Dedifferentiated amniotic fluid mesenchymal stem cell (primary cell): Measurements from ENCODE around the gene TCIRG1.

Source experiments
- DNase-seq: peaks from one replicate; pipeline ENCODE4 v3.0.0-alpha.2; 2016; ENCODE audit errors: extremely low spot score

Gene TCIRG1

DNA sequence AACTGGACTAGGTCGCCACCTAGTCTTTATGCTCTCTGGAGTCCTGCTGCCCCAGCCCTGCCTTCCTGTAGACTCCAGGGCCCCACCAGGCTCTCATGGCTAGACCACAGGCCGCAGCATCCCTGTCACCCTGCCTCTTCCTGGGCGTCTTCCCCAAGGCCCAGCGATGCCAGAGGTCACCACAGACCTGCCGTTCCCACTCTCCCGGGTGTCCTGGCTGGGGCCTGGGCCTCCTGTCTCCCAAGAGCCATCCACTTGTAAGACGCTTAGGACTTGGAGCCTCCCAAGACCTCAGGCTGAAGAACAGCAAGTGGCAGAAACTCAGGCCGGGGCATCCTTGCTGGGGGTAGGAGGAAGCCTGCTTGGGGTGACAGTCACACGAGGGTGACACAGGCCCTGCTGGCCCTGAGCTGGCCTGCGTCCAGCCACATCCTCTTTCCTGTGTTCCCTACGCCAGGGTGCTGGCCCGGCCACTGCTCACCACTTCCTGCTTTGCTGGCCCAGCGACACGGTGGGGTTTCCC lies 2.0 kb upstream of the TCIRG1 start:
- DNase-seq = no peak

DNA sequence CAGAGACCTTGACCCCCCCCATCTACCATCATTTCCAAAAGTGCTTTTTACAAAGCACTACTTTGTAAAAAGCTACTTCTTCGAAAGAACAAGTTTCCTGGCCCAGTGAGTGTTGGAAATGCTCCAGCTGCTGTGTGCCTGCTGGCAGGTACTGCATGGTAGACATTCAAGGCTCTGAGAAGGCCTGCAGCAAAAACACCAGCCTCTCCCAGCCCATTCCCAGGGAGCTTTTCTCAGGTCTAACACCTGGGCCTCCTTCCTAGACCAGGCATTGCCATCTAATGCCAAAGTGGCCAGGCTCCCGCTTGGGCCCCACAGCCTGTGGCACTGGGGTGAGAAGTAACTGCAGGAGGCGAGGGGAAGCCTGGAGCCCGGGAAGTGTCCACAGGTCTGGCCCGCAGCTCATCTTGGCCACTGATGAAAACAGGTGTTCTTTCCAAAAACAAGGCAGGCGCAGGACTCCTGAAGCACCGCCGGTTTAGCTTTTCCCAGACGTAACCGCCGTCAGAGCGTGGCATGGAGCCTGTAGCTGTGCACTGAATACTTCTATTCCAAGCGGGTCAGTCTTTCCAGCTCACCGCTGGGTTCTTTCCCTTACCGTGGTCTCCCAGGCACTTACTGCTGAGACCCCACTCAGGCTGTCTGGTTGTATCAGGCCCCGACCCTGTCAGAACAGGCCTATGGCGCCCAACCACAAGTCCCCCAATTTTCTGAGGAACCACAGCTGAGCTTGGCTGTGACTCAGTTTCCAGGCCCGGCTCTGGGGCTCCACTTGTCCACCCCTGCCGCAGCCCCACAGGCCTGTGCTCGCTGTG lies 1.2 kb upstream of the TCIRG1 start:
- no peak for DNase-seq

DNA sequence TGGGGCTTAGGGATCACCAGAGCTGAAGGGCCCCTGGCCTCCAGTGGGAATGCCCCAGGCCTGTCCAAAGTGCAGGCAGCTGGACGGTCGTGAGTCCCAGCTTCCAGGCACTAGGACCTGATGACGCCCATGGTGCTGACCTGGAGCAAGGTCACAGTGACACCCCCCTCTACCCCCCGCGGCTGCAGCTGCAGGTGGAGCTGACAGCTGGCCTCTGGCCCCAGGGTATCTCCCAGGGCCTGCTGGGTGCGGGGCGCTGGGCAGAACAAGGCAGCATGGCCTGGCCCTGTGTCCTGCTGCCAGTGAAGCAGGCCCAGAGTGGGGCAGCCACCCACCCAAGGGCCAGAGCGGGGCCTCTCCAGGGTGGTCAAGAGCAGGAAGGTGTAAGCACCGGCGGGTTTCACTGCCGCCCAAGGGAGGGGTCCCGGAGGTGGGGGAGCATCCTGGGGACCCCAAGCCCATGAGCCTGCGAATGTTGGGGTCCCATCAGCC lies 553 bp upstream of the TCIRG1 start:
- DNase-seq = no peak

DNA sequence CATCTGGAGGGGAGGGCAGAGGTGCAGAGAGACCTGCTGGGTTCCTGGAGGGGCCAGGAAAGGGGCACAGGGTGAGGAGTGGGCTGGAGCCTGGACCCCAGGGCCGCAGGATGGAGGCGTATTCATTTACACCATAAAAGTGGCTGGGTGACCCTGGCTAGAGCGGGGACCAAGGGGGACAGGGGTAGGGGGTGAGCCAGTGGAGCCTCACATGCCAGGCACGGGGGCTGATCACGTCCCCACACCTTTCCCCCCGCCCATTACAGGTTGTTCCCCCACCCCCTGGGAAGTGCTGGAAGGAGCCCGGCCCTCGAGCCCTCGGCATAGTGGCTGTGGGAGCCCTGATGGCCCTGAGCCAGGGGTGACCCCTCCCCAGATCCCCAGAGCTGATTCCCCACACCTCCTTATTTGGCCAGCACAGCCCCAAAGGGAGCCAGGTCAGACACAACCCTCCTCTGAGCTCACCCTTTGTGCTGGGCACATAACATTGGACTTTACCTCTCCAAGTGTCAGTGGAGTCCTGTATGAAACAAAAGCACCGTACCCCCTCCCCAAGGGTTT lies 781 bp downstream of the TCIRG1 start:
- no peak for DNase-seq

DNA sequence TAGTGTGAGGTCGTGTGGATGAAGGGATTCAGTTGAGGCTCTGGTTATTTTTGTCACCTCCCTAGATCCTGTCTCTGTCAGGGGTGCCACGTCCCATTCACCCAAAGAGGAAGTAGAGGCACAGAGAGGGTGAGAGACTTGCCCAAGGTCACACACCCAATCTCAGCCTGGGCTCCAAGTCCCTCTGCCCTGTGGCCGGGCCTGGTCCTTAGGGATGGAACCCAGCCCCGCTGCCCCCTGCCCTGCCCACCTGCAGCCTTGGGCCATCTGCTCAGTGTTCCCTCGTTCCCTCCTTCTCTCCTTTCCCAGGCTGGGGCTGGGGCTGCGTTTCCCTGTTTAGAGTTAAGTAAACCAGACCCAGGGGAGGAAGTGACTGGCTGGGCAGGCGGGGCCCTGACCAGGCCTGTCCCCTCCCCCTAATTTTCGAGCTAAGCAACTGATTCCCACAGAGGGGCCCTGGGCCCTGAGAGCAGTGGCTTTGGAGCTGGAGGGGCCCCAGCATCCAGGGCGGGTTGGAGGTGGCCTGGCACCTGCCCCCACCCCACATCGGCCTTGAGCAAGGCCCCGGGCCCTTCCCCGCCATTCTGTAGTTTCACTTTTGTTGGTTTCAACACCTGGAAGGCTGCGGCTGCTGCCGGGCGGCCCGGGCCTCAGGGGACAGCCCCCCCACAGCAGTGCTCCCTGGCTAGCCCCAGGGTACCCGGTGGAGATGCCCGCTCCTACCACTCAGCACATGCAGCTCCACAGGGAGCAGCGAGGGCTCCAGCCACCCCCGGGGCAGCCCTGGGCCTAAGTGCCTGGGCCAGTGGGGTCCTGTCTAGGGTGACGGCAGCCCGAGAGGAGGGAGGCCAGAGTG lies 1.5 kb downstream of the TCIRG1 start:
- DNase-seq = peak; percentile 34

DNA sequence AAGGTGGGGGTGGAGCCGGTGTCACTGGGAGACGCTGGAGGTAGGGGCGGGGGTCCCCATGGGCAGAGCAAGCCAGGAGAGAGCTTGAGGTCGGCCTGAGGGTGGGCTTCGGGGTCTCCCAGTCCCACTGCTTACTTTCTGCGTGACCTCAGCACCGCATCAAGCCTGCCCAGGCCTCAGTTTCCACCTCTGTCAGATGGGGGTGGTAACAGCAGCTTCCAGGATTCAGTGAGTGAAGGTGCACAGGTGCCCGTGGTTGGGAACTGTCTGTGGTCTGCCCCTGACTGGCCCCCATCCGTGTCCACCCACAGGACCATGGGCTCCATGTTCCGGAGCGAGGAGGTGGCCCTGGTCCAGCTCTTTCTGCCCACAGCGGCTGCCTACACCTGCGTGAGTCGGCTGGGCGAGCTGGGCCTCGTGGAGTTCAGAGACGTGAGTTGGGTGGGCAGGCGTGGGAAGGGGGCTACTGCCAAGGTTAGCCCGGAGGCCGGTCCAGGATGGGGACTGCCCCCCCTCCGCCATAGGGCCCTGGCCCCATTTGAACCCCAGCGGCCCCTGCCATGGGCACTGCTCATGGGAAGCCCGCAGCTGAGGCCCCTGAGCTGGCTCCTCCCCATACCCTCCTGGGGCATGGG lies 2.2 kb downstream of the TCIRG1 start:
- no peak for DNase-seq

DNA sequence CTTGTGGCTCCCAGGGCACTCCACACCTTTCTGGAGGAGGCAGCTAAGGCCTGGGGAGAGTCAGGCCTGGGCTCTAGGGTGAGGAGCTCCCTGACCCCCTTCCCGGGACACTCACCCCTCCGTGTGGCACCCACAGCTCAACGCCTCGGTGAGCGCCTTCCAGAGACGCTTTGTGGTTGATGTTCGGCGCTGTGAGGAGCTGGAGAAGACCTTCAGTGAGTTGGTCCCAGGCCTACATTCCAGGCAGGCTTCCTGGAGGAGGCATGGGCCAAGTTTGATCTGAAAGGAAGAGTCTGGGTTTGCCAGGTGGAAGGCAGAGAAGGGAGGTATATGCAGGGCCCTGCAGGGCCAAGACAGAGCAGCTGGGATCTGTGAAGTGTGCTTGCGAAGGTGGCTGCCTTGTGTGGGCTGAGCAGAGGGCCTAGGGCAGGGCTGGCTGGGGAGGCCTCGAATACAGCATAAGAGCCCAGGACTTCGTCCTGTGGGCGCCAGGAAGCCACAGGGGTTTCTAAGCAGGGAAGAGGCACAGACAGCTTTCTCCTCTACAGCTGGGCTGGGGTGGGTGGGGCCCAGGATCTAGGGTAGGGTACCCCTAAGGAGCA lies 2.9 kb downstream of the TCIRG1 start:
- no peak for DNase-seq

DNA sequence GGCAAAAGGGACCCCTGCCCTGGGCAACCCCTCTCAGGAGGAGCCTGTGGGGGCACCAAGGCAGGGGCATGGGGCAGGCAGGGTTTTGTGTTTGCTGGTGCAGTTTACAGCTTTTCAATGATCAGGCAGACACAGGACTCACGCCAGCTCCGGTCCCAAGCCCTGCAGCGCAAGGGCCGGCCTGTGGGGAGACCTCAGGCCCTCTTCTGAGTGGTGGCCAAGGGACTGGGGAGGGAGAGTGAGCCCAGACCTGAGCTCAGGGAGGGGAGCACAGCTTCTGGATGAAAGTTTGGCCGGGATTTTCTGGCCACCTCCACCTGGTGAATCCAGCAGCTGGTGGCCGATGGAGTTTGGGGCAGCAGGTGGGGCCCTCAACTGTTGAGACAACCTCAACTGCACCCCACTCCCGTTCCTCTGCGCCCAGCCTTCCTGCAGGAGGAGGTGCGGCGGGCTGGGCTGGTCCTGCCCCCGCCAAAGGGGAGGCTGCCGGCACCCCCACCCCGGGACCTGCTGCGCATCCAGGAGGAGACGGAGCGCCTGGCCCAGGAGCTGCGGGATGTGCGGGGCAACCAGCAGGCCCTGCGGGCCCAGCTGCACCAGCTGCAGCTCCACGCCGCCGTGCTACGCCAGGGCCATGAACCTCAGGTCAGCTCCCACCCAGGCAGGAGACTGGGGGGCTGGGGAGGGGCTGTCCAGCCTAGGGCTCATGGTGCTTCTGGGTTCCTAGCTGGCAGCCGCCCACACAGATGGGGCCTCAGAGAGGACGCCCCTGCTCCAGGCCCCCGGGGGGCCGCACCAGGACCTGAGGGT lies 3.6 kb downstream of the TCIRG1 start:
- no peak for DNase-seq

DNA sequence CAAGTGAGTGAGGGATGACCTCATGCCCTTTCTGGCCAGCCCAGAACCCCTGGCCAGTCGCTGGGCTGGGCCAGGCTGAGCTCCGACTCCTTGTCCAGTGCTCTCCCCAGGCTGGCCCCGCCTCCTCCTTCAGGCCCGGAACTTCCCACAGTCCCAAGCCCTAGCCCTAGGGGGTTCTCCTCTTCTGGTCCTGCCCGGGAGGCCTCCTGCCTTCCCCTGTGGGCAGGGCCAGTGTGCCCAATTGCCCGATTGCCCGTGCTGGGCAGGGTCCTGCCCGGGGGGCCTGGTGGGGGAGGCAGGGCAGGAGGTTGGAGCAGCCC lies 4.2 kb downstream of the TCIRG1 start:
- no peak for DNase-seq

DNA sequence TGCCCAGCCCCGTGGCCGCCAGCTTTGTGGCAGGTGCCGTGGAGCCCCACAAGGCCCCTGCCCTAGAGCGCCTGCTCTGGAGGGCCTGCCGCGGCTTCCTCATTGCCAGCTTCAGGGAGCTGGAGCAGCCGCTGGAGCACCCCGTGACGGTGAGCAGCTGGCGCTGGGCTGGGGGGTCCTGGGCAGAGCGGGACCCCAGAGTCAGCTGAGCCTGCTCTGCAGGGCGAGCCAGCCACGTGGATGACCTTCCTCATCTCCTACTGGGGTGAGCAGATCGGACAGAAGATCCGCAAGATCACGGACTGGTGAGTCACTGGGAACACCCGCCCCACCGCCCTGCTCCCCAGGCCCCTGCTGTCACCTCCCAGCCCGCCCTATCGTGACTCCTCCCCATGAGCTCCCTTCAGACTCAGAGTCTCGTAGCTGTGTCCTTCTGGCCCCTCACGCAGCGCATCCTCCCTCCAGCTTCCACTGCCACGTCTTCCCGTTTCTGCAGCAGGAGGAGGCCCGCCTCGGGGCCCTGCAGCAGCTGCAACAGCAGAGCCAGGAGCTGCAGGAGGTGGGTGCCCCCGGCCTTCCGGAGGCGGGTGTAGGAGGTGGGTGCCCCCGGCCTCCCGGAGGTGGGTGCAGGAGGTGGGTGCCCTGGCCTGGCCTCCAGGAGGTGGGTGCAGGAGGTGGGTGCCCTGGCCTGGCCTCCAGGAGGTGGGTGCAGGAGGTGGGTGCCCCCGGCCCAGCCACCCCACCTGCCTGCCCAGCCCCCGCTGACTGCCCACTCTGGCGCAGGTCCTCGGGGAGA lies 4.7 kb downstream of the TCIRG1 start:
- no peak for DNase-seq

DNA sequence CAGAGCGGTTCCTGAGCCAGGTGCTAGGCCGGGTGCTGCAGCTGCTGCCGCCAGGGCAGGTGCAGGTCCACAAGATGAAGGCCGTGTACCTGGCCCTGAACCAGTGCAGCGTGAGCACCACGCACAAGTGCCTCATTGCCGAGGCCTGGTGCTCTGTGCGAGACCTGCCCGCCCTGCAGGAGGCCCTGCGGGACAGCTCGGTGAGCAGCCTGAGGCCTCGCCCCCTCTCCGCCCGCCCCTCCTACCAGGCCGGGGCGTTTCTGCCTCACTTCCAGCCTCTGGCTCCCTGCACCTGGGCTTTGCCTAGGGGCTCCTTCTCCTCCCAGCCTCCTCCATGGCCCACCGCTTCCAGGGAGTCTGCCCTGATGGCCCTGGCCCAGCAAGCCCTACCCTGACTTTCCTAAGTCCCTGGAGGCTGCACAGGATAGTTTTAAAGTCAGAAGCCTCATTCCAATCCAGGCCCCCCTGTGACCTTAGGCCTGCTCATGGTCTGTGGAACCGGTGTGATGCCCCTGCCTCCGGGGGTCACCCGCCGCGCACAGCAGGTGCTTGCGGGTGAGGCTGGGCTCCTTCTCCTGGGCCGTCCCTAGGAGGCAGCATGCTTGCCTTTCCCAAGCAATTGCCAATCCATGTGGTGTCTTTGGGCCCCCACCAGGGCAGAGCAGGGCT lies 5.5 kb downstream of the TCIRG1 start:
- no peak for DNase-seq

DNA sequence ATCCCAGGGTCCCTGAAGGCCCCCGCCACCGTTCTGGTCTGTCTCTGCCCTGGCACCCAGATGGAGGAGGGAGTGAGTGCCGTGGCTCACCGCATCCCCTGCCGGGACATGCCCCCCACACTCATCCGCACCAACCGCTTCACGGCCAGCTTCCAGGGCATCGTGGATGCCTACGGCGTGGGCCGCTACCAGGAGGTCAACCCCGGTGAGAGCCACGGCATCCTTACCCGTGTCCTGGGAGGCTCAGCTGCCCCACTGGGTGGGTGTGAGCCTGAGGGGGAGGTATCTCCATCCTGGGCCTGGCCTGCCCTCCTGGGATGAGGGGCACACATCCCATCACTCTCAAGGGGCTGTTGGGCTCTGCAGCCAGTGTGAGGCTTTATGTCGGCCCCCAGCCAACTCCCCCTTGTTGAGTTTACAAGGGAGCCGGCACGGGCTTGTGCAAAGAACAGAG lies 6.1 kb downstream of the TCIRG1 start:
- DNase-seq = no peak

DNA sequence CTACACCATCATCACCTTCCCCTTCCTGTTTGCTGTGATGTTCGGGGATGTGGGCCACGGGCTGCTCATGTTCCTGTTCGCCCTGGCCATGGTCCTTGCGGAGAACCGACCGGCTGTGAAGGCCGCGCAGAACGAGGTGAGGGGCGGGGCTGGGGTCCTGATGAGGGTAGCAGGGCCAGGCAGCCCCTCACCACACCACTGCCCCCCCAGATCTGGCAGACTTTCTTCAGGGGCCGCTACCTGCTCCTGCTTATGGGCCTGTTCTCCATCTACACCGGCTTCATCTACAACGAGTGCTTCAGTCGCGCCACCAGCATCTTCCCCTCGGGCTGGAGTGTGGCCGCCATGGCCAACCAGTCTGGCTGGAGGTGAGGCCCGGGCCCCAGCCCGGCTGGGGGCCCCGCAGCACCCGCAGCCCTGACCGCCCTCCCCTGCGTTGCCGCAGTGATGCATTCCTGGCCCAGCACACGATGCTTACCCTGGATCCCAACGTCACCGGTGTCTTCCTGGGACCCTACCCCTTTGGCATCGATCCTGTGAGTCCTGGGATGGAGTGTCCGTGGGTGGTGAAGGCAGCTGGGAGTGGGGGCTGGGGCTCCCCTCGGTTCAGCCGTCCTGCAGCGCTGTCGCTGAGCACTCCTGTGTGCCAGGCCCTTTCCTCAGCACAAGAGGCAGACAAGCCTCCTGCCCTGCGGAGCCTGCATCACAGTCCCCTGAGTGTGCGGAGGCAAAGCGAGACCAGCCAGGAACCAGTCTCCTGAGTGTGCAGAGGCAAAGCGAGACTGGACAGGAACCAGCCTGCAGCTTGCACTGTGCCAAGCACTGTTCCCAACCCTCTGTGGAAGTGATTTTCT lies 8.8 kb downstream of the TCIRG1 start:
- no peak for DNase-seq

DNA sequence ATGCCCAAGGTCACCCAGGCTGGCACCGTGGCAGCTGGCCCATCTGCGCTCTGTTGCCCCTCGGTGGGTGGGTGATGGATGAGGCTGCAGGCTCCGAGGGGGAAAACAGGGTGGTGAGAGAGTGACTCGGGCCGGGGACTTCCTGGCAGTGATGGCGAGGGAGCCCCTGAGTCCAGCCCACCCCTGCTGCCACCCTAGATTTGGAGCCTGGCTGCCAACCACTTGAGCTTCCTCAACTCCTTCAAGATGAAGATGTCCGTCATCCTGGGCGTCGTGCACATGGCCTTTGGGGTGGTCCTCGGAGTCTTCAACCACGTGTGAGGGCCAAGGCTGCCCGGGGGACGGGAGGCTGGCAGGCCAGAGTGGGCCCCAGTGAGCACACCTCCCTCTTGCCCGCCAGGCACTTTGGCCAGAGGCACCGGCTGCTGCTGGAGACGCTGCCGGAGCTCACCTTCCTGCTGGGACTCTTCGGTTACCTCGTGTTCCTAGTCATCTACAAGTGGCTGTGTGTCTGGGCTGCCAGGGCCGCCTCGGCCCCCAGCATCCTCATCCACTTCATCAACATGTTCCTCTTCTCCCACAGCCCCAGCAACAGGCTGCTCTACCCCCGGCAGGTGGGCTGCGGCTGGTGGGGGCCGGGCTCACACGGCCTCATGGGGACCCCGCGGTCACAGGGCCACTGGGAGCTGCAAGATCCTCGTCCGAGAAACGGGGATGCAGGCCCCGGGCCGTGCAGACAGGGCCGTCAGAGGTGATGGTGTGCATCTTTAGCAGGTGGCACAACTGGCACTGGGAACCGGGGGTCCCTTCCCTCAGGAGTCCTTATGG lies 10.1 kb downstream of the TCIRG1 start:
- no peak for DNase-seq

DNA sequence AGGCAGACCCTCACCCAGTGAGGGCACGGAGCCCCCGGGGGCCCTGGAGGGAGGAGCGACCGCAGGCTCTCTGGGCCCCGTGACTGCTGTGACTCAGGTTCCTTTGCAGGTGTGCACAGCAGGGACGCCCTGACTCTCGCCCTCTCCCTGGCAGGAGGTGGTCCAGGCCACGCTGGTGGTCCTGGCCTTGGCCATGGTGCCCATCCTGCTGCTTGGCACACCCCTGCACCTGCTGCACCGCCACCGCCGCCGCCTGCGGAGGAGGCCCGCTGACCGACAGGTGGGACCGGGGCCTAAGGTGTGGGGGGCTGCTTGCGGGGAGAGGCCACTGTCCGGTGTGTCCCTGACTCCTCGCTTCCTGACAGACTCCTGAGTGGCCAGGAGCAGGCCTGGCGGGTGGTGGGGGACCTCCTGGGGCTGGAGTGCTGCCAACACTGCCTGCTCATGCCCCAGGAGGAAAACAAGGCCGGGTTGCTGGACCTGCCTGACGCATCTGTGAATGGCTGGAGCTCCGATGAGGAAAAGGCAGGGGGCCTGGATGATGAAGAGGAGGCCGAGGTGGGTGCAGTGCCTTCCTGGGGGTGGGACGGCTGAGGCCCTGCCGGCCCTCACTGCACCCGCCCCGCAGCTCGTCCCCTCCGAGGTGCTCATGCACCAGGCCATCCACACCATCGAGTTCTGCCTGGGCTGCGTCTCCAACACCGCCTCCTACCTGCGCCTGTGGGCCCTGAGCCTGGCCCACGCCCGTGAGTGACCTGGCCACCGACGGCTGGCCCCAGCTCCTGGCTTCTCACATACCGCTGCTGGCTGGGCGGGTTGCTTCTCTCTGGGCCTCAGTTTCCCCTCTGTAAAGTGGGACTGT lies 10.9 kb downstream of the TCIRG1 start:
- no peak for DNase-seq

DNA sequence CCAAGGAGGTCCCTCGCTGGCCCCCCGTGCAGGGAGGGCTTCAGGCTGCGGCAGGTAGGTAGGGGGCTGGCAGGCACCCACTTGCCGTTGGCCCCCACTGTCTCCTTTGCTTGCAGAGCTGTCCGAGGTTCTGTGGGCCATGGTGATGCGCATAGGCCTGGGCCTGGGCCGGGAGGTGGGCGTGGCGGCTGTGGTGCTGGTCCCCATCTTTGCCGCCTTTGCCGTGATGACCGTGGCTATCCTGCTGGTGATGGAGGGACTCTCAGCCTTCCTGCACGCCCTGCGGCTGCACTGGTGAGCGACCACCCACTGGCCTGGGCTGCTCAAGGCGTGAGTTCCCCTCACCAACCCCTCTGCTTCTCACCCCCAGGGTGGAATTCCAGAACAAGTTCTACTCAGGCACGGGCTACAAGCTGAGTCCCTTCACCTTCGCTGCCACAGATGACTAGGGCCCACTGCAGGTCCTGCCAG lies 11.6 kb downstream of the TCIRG1 start:
- no peak for DNase-seq
